ENCODE data around the gene ADAMTS6.
"Not testable (repeated sequence)": the region's sequence is repeated elsewhere in the genome, so short reads cannot be mapped to it uniquely, and the experiment has no call there.

Gene ADAMTS6

DNA sequence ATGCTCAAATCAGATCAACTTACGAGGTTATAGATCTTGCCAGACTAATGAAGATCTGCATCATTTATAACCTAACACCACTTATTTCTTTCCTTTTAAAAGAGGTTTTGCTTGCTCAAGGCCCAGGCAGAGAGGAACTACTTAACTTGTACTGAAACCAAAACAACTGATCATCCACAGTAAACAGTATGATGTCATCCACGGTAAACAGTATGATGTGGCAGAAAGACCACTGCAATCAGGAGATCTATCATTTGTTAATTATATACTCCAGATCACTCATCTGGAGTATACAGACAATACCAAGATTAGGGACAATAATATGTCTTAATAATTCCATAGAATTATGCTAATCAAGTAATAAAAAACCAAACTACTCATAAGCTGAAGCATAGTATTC, 116.8 kb downstream of the ADAMTS6 start:
- DNase-seq, result no peak

DNA sequence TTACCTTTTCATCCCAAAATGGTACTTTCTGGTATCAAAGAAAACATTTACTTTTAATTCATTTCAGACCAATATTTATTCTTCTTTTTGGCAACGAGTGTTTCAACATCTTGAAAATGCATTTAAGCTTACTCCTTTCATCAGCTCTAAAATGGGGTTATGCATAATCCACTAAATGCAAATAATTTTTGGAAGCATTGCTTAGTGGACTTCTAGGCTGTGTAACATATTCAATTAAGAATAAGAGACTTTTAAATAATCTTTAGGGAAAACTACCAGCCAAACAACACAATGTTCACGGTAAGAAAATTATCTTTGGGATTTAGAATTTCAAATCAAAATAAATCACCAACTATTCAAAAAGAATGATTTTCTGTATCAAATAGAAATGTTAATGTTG, 118.2 kb downstream of the ADAMTS6 start:
- DNase-seq, result no peak

DNA sequence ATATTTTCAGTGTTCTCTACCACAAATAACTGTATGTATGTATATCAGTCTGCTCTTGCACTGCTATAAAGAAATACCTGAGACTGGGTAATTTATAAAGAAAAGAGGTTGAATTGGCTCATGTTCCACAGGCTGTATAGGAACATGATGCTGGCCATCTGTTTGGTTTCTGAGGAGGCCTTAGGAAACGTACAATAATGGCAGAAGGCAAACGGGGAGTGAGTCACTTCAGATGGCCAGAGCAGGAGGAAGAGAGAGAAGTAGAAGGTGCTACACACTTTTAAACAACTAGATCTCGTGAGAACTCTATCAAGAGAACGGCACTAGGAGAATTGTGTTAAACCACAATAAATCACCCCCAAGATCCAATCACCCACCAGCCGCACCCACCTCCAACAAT, 121.7 kb downstream of the ADAMTS6 start:
- no peak for DNase-seq

DNA sequence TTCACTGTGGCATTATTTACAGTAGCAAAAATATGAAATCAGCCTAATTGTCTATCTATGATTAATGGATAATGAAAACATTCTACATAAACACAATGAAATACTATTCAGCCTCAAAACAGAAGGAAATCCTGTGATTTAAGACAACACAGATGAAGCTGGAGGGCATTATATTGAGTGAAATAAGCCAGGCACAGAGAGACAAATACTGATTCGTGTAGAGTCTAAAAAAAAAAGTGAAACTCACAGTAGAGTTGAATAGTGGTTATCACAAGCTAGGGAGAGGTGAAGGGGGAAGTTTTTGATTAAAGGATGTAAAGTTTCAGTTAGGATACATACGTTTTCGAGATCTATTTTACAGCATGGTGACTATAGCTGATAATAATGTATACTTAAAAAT, 122.2 kb downstream of the ADAMTS6 start:
- DNase-seq, result no peak

DNA sequence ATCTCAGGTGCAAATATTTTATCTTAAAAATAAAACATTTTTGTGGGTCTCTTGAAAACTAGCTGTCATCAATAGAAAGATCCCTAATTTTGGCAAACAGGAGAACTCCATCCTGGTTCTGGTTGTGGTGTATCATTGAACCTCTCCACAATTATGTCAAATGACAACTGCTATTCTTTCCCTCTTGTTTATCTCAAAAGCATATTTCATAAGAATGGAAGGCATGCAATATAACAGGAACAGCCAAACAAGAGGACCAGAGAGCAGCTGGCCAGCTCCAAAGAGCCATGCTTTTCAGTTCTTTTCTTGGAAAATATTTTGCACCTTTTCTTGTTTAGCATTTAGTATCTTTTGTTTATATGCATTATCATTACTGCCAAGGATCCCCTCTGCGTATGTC, 125.4 kb downstream of the ADAMTS6 start:
- DNase-seq, result no peak

DNA sequence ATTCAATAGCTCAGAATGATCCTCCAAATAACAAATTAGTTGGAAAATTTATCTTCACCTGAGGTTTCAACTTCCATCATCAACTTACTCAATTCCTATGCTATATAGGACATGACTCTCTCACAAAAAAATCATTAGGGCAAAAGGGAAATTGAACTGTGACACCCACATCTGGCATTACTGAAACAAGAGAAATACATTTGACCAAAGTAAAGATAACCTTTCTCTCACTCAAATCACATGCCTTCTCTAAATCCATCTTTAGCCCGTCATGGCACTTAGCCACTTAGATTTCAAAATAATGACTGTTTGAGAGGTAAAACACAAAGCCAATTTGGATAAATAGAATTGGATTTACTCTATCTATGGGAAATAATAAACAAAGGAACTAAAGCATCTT, 126.4 kb downstream of the ADAMTS6 start:
- DNase-seq, result no peak

DNA sequence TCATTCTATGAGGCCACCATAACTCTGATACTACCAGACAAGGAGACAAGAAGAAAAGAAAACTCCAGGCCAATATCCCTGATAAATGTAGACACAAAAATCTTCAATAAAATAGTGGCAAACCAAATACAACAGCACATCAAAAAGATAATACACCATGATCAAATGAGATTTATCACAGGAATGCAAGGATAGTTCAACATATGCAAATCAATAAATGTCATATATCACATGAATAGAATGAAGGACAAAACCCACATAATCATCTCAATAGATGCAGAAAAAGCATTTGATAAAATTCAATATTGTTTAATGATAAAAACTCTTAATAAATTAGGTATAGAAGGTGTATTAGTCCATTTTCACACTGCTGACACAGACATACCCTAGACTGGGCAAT, 139.9 kb downstream of the ADAMTS6 start:
- no peak for DNase-seq

DNA sequence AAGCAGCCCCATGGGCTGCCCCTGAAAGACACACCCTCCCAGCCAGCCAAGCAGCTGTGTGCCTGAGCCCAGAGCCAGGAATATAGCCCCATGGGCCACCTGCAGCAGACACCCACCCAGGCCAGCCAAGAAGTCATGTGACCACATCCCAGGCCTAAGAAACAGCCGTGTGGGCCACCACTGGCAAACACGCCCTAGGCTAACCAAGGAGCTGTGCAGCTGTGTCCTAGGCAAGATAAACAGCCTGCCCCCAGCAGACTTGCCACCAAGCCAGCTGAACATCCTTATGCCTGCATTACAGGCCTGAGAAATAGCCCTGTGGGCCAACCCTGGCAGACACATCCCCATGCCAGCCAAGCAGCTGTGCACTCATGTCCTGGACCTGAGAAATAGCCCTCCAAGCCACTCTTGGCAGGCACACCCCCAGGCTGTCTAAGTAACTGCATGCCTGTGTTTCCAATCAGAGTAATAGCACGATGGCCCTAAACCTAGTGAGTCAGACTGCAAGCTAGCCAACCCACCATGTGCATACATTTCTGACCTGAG, 143.0 kb downstream of the ADAMTS6 start:
- no peak for DNase-seq

DNA sequence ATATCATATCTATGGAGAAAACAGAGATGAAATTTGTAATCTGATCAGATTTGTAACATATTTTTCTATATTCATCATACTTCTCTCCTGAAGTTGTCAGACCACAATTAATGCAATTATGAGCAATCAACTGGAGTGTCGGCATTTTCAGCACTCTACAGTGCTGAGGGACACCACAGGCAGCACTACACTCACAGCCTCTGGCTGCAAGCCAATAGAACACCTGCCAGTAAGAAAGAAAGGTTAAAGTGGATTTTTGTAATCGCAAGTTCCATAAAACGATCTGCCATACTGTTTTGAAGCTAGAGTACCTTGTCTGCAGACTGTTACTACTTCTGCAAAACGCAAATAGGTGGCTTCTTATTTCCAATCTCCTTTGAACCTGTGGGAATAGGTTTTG, 147.6 kb downstream of the ADAMTS6 start:
- DNase-seq, result no peak

DNA sequence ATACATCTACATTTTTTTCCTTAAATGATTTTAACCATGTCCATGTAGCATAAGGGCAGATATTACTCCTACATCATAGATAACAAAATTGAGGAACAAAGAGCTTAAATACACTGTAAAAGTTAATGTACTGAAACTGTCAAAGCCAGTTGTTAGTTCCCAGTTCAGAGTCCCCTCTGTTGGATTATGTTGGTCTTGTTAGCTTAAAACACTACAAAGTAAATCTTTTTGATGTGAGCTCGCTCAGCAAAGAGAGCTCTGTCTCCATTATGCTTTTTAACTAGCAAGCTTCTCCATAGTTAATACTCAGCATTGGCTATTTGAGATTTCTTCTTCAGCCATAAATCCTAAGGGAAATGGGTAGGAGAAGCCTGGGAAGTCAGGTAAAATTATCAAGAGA, 149.1 kb downstream of the ADAMTS6 start:
- no peak for DNase-seq

DNA sequence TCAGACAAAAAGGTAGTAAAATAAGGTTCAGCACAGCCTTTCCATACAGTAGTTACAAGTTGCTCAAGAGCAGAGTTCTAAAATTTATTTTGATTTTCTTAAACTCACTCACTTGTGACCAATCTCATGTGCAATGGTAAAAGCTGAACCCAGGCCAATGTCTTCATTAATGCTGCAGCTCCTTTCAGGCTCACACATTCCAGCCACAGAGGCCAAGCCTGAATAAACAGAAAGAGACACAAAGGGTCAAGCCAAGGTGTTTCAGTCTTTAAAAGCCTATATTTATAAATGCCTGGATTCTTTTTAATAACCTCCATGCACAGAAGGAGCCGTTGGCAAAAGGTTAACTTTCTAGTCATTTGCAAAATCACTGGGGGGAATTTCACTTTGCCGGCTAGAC, 152.5 kb downstream of the ADAMTS6 start:
- DNase-seq, result no peak

DNA sequence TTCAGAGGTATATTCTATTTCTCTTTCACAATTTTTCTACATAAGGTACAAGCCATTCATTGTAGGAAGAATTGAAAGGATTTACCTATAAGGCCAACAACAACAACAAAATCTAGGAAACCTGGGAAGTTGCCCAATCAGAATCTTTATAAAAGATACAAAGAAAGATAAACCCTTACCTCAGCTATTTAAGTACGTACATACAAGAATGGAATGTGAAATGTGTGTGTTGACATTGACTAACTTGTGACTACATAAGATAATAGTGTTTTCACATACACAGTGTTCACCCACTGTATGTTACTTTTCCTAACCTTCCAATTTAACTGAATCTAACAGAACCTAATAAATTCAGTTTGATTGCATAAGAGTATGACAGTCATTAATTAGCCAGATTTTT, 154.1 kb downstream of the ADAMTS6 start:
- no peak for DNase-seq

DNA sequence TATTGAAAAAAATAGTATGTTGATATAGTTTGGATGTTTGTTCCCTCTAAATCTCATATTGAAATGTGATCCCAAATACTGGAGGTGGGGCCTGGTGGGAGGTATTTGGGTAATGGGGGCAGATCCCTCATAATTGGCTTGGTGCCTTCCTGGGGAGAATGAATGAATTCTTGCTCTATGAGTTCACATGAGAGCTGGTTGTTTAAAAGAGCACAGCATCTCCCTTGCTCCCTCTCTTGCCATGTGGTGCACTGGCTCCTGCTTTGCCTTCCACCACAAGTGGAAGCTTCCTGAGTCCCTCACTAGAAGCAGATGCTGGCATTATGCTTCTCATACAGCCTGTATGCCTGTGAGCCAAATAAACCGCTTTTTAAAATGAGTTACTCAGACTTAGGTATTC, 154.8 kb downstream of the ADAMTS6 start:
- DNase-seq, result no peak

DNA sequence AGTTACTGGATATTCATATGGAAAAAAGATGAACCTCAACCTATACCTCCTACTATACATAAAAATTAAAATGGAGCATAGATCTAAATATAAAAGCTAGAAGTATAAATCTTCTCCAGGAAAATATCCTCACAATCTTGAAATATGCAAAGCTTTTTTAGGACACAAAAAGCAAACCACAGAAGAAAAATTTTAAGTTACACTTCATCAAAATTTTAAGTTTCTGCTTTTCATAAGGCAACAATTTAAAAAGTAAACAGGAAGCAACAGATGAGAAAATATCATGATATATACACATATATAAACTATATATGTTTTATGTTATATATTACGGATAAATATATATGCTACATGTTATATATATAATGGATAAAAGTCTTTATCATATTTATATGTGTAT, 157.5 kb downstream of the ADAMTS6 start:
- DNase-seq, result no peak

DNA sequence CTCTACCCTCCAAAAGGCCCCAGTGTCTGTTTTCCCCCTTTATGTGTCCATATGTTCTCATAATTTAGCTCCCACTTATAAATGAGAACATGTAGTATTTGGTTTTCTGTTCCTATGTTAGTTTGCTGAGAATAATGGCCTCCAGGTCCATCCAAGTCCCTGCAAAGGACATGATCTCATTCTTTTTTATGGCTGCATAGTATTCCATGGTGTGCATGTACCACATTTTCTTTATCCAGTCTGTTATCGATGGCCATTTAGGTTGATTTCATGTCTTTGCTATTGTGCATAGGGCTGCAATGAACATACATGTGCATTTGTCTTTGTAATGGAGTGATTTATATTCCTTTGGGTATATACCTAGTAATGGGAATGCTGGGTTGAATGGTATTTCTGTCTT, 161.0 kb downstream of the ADAMTS6 start:
- DNase-seq, result not testable (repeated sequence)

DNA sequence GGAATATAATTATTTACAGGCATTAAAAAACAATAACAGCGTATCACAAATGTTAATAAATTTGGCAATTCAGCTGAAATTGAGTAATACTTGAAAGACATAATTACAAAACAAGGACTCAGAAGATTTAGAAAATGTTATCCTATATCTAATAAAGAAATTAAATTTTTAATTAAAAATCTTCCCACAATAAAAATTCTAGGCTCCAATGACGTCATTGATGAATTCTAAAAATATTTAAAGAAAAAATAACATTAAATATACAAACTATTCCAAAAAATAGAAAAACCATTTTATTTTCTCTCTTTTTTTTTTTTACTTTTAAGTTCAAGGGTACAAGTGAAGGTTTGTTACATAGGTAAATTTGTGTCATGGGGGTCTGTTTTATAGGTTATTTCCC, 161.5 kb downstream of the ADAMTS6 start:
- no peak for DNase-seq

DNA sequence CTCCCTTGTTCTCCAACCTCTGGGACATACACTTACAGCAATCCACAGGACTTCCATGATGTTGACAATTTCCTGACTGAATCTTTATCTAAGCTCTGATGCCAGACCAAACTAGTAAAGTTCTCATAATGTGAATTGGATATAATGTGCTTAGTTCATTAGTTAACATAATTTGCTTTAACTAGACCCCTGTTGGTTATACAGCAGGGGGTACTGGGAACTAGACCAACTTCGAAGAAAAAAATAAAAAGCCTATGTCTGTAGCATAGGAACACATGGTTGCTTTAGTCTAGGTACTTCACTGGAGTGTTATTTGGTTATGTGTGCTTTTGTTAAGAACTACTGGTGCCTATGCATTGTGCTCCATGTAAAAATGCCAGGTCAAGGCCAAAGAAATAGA, 173.8 kb downstream of the ADAMTS6 start:
- DNase-seq, result no peak

DNA sequence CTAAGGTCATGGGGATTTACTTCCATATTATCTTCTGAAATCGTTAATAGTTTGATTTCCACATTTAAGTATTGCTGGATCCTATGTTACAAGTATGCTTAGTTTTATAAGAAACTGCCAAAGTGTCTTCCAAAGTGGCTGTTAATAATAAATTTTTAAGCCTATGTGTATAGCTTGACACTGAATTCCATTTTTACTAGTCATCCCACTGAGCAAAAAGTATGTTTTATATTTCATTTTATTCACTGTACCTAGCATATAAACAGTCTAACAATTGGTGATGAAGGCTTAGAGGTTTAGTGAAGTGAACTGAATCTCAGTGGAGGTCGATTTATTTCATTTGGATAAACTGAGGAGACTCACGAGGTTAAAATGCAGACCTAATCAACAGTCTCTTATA, 174.6 kb downstream of the ADAMTS6 start:
- no peak for DNase-seq

DNA sequence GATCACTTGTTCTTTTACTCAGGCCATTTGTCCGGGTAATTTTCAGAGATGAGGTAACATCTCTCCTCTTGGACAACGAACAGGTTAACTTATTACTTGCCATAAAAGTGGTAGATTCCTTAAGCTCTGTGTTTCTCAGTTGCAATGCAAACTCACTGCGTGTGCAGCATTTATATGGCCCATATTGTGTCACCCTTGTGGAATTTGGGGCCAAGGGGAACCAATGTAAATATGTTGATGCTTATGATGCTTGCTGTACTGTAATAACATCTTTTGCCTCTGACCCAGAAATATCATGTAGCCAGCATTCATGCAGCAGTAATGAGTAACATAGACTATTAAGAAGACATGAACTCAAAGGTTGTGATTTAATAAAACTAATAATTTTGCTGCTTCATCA, 175.8 kb downstream of the ADAMTS6 start:
- no peak for DNase-seq

DNA sequence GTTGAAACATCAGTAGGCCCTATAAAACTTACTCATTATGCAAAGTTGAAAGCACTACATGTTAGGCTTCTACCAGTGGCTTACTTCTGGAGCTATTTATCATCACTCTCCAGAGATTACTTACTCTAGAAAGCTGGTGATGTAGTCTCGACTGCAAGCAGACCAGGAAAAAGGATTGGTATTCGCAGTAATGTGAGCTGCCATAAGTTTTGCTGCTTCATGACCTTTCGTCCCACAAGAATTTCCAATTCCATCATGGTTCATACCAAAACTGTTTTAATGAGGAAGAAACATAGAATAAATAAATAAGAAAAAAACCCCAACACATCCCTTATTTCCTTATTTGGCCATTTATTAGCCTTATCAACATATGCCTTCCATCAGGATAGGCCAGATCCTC, 181.9 kb downstream of the ADAMTS6 start:
- no peak for DNase-seq

DNA sequence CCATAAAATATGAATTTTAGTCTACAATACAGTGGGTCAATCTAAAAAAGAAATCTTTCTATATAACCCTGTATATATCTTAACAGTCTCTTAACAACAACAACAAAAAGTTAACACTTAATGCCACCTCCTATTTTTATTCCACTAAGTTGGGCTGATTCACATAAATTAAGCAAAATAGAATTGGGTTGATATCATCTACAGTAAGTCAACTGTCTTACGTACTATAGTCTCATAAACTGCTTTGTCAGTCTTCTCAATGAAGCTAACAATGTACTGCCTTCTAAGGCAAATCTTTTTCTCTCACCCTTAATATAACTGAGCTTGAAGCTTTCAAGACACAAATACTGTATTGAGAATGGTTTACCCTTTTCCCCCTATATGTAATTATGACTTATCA, 185.7 kb downstream of the ADAMTS6 start:
- DNase-seq, result no peak

DNA sequence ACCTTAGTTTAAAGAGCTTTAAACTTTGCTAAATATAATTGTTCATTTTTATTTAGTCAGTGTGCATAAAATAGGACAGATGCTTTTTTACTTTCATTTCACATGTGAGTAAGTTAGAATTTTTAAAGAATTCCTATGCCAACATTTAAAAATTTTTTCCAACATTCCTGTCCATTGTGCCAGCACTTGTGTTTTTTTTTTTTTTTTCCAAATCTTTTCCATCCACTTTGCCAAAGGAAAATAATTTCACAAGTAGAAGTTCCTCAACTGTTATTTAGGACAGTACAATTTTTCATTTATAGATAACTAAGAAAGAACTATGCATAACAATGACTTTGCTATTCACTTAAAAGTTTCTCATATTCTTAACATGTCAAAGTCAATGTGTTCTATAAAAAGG, 189.5 kb downstream of the ADAMTS6 start:
- no peak for DNase-seq

DNA sequence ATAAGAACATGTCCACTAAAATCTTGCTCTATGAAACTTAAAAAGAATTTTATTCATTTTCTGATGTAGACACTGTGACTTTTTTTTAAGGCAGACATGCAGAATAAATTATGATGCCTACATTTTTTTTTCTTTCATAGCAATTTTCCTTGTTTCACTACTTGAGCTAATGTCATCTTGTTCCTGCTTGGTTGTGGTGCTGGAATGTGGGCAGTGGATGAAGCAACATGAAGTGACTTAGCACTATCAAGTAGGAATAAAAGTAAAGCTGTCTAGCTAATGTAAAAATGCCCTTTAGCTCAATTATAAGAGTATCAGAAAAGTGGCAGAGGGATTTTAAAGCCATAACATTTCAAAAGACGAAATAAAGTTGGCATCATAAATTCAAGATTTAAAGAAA, 191.0 kb downstream of the ADAMTS6 start:
- DNase-seq, result no peak

DNA sequence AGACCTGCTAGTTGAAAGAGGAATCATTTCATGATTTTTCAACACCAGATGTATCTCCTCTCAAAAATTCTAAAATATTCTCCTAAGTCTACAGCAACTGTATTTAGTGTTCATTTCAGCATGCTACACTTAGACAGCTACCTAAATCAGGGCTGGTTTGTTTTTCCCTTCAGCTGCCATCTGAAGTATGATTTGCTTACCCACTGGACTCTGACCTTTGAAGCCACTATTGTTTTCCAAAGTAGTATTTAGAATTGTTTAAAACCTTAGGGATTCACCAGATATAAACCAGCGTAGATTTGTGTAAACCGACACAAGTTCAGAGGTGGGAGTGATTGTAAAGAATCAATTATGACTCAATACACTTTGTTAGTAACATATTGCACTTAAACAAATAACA, 193.1 kb downstream of the ADAMTS6 start:
- no peak for DNase-seq

DNA sequence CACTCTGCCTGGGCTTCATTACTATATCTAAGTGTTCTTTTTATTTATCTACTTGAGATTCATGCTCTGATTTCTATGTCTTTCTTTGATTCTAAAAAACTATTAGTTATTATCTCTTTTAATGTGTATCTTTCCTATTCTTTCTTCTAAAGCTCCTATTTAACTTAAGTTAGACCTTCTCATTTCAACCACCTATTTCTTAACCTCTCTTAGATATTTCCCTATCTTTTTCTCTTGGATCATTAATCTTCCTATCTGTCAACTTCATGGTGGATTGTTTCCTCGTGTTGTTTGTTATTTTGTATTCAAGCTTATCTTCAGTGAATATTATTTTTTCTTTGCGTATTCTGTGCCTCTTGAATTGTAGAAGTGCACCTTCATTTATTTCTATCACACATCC, 202.1 kb downstream of the ADAMTS6 start:
- no peak for DNase-seq

Data from stimulated activated CD4-positive, alpha-beta T cell treated with anti-CD3 and anti-CD28 coated beads, Interleukin-15, amount 100 ng/mL, for 24 hours (primary cell).